Brain microvascular endothelial cell (primary cell): Measurements from ENCODE around the gene CASP2.

ENCODE experiments used
- DNase-seq: peaks from one replicate; pipeline ENCODE4 v3.0.0-alpha.2; 2020
- H3K27ac ChIP-seq: fragments of 250-450 bp; sonication (Bioruptor Pico); 2 replicates; pipeline ENCODE4 v1.5.1; 2020; ENCODE audit warnings: mild to moderate bottlenecking, moderate library complexity
- H3K27me3 ChIP-seq: fragments of 250-450 bp; sonication (Bioruptor Pico); replicated peaks from 2 replicates; pipeline ENCODE4 v1.5.1; 2020; ENCODE audit warnings: mild to moderate bottlenecking
- H3K36me3 ChIP-seq: fragments of 250-450 bp; sonication (Bioruptor Pico); replicated peaks from 2 replicates; pipeline ENCODE4 v1.5.1; 2020; ENCODE audit warnings: mild to moderate bottlenecking
- H3K4me3 ChIP-seq: 2 replicates; pipeline ENCODE4 v1.5.1; 2011; ENCODE audit warnings: low read depth, mild to moderate bottlenecking, control low read depth, low read length, moderate library complexity
- in situ Hi-C: cut with HindIII; loops from 2 replicates; pipeline ENCODE4 v1.10.0; 2017; ENCODE audit warnings: low sequenced_read_pairs, low pct_ligation_motif_present
- TF ChIP-seq, protein P1 (sequence below): IDR thresholded peaks from 2 replicates; pipeline ENCODE4 v1.5.1; 2011; ENCODE audit warnings: low read depth, mild to moderate bottlenecking, moderate library complexity, low read length, control low read depth, inconsistent platforms; ENCODE audit errors: missing control alignments

The CASP2 gene

DNA sequence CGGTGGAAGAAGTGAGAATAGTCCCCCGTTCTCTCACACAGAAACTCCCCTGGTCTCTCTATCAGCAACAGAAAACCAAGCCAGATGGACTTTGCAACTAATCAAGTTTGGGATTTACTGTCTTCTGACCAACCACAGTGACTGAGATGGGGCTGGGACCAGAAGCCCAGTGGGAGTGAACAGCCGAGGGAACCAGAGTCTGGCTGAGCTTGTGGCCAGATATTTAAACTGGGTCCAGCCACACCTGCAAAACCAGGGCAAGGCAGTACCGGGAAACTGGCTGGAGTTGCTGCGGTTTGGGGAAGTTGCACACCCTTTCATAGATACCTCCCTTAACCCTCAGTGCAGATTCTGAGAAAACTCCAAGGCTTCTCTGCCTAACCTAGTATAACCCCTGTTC is 18.9 kb upstream of the CASP2 start:
- Histone ChIP-seq H3K4me3 (no peak overlapping the region), H3K27ac (no peak overlapping the region), H3K27me3 (no peaks in the 10 kb centered on the region), H3K36me3 (peaks cover 20% of the 10 kb centered on the region)
- TF ChIP-seq, protein P1, sequence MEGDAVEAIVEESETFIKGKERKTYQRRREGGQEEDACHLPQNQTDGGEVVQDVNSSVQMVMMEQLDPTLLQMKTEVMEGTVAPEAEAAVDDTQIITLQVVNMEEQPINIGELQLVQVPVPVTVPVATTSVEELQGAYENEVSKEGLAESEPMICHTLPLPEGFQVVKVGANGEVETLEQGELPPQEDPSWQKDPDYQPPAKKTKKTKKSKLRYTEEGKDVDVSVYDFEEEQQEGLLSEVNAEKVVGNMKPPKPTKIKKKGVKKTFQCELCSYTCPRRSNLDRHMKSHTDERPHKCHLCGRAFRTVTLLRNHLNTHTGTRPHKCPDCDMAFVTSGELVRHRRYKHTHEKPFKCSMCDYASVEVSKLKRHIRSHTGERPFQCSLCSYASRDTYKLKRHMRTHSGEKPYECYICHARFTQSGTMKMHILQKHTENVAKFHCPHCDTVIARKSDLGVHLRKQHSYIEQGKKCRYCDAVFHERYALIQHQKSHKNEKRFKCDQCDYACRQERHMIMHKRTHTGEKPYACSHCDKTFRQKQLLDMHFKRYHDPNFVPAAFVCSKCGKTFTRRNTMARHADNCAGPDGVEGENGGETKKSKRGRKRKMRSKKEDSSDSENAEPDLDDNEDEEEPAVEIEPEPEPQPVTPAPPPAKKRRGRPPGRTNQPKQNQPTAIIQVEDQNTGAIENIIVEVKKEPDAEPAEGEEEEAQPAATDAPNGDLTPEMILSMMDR: no peak
- no peak for DNase-seq
- in situ Hi-C loops: no loop called here

DNA sequence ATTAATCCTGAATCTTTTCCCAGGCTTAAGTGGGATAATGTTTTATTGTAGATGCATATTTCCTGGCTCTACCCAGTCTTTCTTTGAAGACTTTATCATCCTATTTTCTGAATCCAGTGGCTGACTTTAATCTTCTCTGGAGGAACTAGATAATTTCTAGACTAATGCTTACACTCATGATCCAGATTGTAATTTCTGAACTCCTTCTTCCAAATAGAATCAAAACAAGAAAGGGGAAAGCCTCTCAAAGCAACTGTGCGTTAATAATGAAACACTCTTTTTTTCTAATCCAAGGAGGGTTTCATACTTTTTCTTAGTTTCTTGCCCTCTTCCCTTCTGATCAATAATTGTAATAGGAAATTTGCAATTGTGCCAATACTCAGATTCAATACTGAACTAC is 16.9 kb upstream of the CASP2 start:
- Histone ChIP-seq H3K27ac (no peak overlapping the region), H3K4me3 (no peak overlapping the region), H3K36me3 (peaks cover 20% of the 10 kb centered on the region), H3K27me3 (no peaks in the 10 kb centered on the region)
- no peak for DNase-seq
- in situ Hi-C loops: no loop called here
- TF ChIP-seq, protein P1: no peak

DNA sequence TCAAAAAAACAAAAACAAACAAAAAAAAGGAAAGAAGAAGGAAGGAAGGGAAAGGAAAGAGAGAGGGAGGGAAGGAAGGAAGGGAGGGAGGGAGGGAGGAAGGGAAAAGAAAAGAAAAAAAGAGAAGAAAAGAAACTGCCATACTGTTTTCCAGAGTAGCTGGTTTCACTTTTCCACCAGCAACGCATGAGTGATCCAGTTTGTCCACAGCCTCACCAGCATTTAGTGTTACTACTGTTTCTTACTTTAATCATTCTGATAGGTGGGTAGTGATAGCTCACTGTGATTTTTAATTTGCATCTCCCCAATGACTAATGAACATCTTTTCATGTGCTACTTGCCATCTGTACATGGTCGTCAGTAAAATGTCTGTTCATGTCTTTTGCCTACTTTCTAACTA is 15.3 kb upstream of the CASP2 start:
- Histone ChIP-seq H3K4me3 (no peak overlapping the region), H3K27me3 (no peaks in the 10 kb centered on the region), H3K27ac (no peak overlapping the region), H3K36me3 (peaks cover 14% of the 10 kb centered on the region)
- in situ Hi-C loops: no loop called here
- TF ChIP-seq, protein P1: no peak
- DNase-seq: no peak

DNA sequence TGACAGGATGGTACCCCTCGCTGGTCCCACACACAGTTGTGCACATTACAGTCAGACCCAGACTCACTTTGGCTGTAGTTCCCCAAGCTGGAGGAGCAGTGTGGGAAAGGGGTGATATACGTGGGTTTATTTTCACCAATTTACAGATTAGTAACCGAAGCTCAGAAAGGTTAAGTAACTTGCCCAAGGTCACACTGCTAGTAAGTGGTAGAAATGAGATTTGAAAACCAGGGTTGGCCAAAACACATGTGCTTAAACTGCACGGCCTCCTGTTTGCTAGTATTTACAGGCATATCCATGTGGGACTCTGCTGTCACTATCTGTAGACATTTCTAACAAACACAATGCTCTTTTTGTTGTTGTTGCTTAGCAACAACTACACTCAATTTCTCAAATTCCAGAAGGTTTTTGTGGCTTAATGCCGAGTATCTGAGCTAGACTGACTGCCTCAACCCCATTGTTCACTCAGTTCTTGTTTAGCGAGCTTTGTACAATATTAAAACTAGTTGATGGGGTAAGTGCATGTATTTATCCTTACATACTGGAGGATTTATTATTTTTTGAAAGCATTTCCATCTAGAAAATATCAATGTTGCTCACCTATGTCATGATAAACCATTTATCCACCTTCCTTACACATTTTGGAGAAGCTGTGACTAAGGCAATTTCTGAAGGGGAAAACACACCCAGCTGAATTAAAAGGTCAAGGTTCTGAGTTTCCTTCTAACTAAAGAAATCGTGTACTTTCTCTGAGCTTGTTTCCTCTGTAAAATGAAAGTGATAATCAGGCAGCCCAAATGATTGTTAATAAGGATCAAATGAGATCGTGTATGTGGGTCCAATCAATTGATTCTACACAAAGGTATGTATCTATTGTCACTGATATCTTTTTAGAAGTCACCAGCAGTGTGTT is 8.7 kb upstream of the CASP2 start:
- Histone ChIP-seq H3K27ac (peak overlapping the region; percentile 14), H3K36me3 (no peaks in the 10 kb centered on the region), H3K4me3 (no peak overlapping the region), H3K27me3 (no peaks in the 10 kb centered on the region)
- DNase-seq: peak; percentile 79
- in situ Hi-C loops: no loop called here
- TF ChIP-seq, protein P1: no peak

DNA sequence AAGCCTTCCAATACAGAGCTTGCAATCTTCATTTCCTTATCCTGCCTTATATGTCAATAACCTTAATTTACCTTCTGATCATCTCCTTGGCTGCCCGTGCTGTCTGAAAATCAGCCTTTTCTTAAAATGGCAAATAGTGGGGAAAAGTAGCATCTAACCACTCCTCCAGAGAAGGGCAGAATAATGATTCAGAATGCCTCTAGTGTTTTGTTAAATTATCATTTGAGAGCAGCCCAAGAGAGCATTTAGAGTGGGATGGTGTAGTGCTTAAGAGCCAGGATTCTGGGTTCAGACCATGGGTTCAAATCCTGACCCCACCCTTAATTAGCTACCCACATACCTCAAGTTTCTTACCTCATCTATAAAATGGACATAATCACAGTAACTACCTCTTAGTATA is 8.0 kb upstream of the CASP2 start:
- H3K4me3 ChIP-seq: no peak overlapping the region
- TF ChIP-seq, protein P1: no peak
- H3K27me3 ChIP-seq: no peaks in the 10 kb centered on the region
- in situ Hi-C loops: no loop called here
- no peak overlapping the region for H3K27ac ChIP-seq
- DNase-seq: no peak
- no peaks in the 10 kb centered on the region for H3K36me3 ChIP-seq
